ENCODE measurements around the gene SETD2. TPM values are rescaled to one million over a fixed set of nuclear protein-coding genes. Genes with fewer than 3 reads are reported as not detected.

The SETD2 gene
- polyA plus RNA-seq, 3 donors, result 3.1 to 22.4 (median 7.5) TPM

DNA sequence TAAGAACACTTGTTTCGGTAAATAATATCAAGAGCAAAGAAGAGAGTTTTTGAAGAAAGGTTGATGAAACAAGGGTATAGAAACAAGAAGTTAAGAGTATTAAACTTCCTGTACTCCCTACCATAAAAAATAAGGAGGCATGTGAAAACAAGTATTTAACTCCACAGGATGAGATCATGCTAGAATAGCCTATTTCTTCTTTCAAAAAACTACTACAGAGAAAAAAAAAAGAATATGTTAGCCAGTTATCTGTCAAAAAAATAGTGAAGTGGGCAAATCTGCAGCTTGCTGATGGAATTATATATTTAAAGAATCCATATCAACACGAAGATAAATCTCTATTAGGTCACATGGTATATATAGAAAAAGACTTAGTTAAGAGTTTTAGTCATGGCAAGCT is 33.4 kb downstream of the SETD2 start:
- Mint-ChIP-seq H3K4me1 (peaks cover 46% of the 10 kb centered on the region), H3K4me3 (no peak overlapping the region), H3K9me3 (no peaks in the 10 kb centered on the region), H3K27me3 (ENCODE audit: low read depth in 3 of 3) (no peaks in the 10 kb centered on the region), H3K27ac (peak overlapping the region in 1 of 7 donors; percentile 28), H3K36me3 (peaks cover 9 to 14% of the 10 kb centered on the region in 2 donors)
- no CpG with 5 or more reads among the region's 2 CpGs for WGBS (ENCODE audit: insufficient coverage)
- Histone ChIP-seq H3K27me3 (ENCODE audit: control insufficient read depth in 2 of 2, insufficient read depth in 2 of 2, low read length in 2 of 2) (no peaks in the 10 kb centered on the region), H2AFZ (ENCODE audit: insufficient read depth, low read depth, low read length, poor library complexity, severe bottlenecking) (no peak overlapping the region), H3K4me1 (ENCODE audit: control insufficient read depth in 1 of 2, insufficient read depth in 2 of 2, low read length in 2 of 2) (no peaks in the 10 kb centered on the region), H3K4me3 (replicated peaks in 1 of 3; ENCODE audit: low read depth in 2 of 3, low read length in 3 of 3) (no peak overlapping the region), H3K27ac (ENCODE audit: low read depth in 1 of 2, low read length in 2 of 2) (peak overlapping the region in 1 of 2 donors; percentile 48), H3K4me2 (replicated peaks; ENCODE audit: extremely low read depth, low read length, poor library complexity, severe bottlenecking) (no peak overlapping the region), H3K9ac (ENCODE audit: insufficient read depth, low read length, poor library complexity, severe bottlenecking) (no peak overlapping the region), H3K36me3 (replicated peaks in 1 of 2; ENCODE audit: control insufficient read depth in 1 of 2, insufficient read depth in 2 of 2, low read length in 2 of 2) (peaks cover 0 to 9% of the 10 kb centered on the region in 2 donors), H3K9me3 (replicated peaks in 1 of 2; ENCODE audit: control insufficient read depth in 1 of 2, insufficient read depth in 1 of 2, low read length in 2 of 2) (no peaks in the 10 kb centered on the region), H3K79me2 (ENCODE audit: insufficient read depth, low read length) (peaks cover 100% of the 10 kb centered on the region), H4K20me1 (ENCODE audit: insufficient read depth, low read length) (peaks cover 100% of the 10 kb centered on the region)
- intact Hi-C loops (cut with micrococcal nuclease), result no loop called here
- TF ChIP-seq, protein P1, sequence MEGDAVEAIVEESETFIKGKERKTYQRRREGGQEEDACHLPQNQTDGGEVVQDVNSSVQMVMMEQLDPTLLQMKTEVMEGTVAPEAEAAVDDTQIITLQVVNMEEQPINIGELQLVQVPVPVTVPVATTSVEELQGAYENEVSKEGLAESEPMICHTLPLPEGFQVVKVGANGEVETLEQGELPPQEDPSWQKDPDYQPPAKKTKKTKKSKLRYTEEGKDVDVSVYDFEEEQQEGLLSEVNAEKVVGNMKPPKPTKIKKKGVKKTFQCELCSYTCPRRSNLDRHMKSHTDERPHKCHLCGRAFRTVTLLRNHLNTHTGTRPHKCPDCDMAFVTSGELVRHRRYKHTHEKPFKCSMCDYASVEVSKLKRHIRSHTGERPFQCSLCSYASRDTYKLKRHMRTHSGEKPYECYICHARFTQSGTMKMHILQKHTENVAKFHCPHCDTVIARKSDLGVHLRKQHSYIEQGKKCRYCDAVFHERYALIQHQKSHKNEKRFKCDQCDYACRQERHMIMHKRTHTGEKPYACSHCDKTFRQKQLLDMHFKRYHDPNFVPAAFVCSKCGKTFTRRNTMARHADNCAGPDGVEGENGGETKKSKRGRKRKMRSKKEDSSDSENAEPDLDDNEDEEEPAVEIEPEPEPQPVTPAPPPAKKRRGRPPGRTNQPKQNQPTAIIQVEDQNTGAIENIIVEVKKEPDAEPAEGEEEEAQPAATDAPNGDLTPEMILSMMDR (IDR thresholded peaks at IDR 0.05), result no peak
- no peak for DNase-seq

DNA sequence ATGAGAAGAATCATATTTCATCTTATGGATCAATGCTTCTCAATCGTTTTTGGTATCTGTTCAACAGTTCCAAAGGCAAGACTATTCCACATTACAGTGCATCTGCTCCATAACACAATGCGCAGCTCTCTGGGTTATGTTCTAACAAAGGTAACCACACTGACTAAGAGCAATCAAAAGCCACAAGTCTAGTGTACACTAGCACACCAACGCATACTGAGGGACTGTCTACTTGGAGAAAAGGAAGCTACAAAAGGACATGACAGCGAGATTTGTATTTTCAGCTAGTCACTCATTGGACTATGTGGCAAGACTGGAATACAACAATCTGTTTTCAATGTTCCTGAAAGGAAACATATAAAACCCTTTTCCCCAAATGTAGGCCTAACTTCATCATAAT is 35.8 kb downstream of the SETD2 start:
- Histone ChIP-seq H3K36me3 (replicated peaks in 1 of 2; ENCODE audit: control insufficient read depth in 1 of 2, insufficient read depth in 2 of 2, low read length in 2 of 2) (peaks cover 18 to 32% of the 10 kb centered on the region in 2 donors), H3K27ac (ENCODE audit: low read depth in 1 of 2, low read length in 2 of 2) (peak overlapping the region in 1 of 2 donors; percentile 59), H3K4me3 (replicated peaks in 1 of 3; ENCODE audit: low read depth in 2 of 3, low read length in 3 of 3) (no peak overlapping the region), H3K4me1 (ENCODE audit: control insufficient read depth in 1 of 2, insufficient read depth in 2 of 2, low read length in 2 of 2) (no peaks in the 10 kb centered on the region), H3K9me3 (replicated peaks in 1 of 2; ENCODE audit: control insufficient read depth in 1 of 2, insufficient read depth in 1 of 2, low read length in 2 of 2) (no peaks in the 10 kb centered on the region), H2AFZ (ENCODE audit: insufficient read depth, low read depth, low read length, poor library complexity, severe bottlenecking) (no peak overlapping the region), H3K27me3 (ENCODE audit: control insufficient read depth in 2 of 2, insufficient read depth in 2 of 2, low read length in 2 of 2) (no peaks in the 10 kb centered on the region), H4K20me1 (ENCODE audit: insufficient read depth, low read length) (peaks cover 94% of the 10 kb centered on the region), H3K9ac (ENCODE audit: insufficient read depth, low read length, poor library complexity, severe bottlenecking) (no peak overlapping the region), H3K79me2 (ENCODE audit: insufficient read depth, low read length) (peaks cover 94% of the 10 kb centered on the region), H3K4me2 (replicated peaks; ENCODE audit: extremely low read depth, low read length, poor library complexity, severe bottlenecking) (no peak overlapping the region)
- WGBS (ENCODE audit: insufficient coverage), result 71% methylated on average over 1 of the region's 4 CpGs
- no peak for DNase-seq
- no peaks in the 10 kb centered on the region for H3K27me3 Mint-ChIP-seq (ENCODE audit: low read depth in 3 of 3)
- no peaks in the 10 kb centered on the region for H3K9me3 Mint-ChIP-seq
- peaks cover 28% of the 10 kb centered on the region for H3K4me1 Mint-ChIP-seq
- TF ChIP-seq, protein P1 (IDR thresholded peaks at IDR 0.05), result no peak
- no peak overlapping the region for H3K4me3 Mint-ChIP-seq
- H3K27ac Mint-ChIP-seq, result peak overlapping the region in 1 of 7 donors; percentile 30
- intact Hi-C loops (cut with micrococcal nuclease), result no loop called here
- H3K36me3 Mint-ChIP-seq, result peaks cover 23 to 33% of the 10 kb centered on the region in 2 donors
